Smooth muscle cell (in vitro differentiated cells): ENCODE measurements around the gene TMEM86B. TPM values are rescaled to one million over a fixed set of nuclear protein-coding genes. Genes with fewer than 3 reads are reported as not detected.
"Not testable (repeated sequence)": the region's sequence is repeated elsewhere in the genome, so short reads cannot be mapped to it uniquely, and the experiment has no call there.

Experiments used
- DNase-seq: peaks from one replicate; lab custom pipeline; 2025; ENCODE audit not compliant: unreplicated experiment; lab: John Stamatoyannopoulos, UW
- H2AFZ ChIP-seq: fragments of 200-600 bp; sonication (generic); 2 replicates; pipeline ENCODE4 v1.6.0; 2016; ENCODE audit warnings: antibody characterized with exemption, low read depth, mild to moderate bottlenecking
- H3F3A ChIP-seq: fragments of 200-600 bp; sonication (generic); 2 replicates; pipeline ENCODE4 v1.6.0; 2017; ENCODE audit warnings: antibody characterized with exemption, low read depth
- H3K27ac ChIP-seq: fragments of 200-600 bp; sonication (generic); 2 replicates; pipeline ENCODE4 v1.5.1; 2016; ENCODE audit warnings: low read depth, mild to moderate bottlenecking
- H3K27me3 ChIP-seq: fragments of 200-600 bp; sonication (generic); 2 replicates; pipeline ENCODE4 v1.6.1; 2016; ENCODE audit warnings: low read depth, mild to moderate bottlenecking
- H3K36me3 ChIP-seq: fragments of 200-600 bp; sonication (generic); 2 replicates; pipeline ENCODE4 v1.5.1; 2016; ENCODE audit warnings: low read depth
- H3K4me1 ChIP-seq: fragments of 200-600 bp; sonication (generic); 2 replicates; pipeline ENCODE4 v1.5.1; 2016; ENCODE audit warnings: low read depth
- H3K4me2 ChIP-seq: fragments of 200-600 bp; sonication (generic); 2 replicates; pipeline ENCODE4 v1.6.0; 2016; ENCODE audit warnings: mild to moderate bottlenecking
- H3K4me3 ChIP-seq: fragments of 200-600 bp; sonication (generic); 2 replicates; pipeline ENCODE4 v1.5.1; 2016; ENCODE audit warnings: mild to moderate bottlenecking
- H3K79me2 ChIP-seq: fragments of 200-600 bp; sonication (generic); 2 replicates; pipeline ENCODE4 v1.6.0; 2016; ENCODE audit warnings: low read depth, mild to moderate bottlenecking
- H3K9ac ChIP-seq: fragments of 200-600 bp; sonication (generic); 2 replicates; pipeline ENCODE4 v1.6.0; 2016; ENCODE audit warnings: low read depth
- H3K9me3 ChIP-seq: fragments of 200-600 bp; sonication (generic); replicated peaks from 2 replicates; pipeline ENCODE4 v1.5.1; 2016; ENCODE audit warnings: low read depth
- H4K20me1 ChIP-seq: fragments of 200-600 bp; sonication (generic); 2 replicates; pipeline ENCODE4 v1.6.0; 2016; ENCODE audit warnings: low read depth
- CTCF ChIP-seq: fragments of 200-600 bp; sonication (generic); IDR thresholded peaks from 2 replicates; pipeline ENCODE4 v1.5.1; 2017; ENCODE audit warnings: borderline replicate concordance, mild to moderate bottlenecking, antibody characterized with exemption; ENCODE audit not compliant: insufficient read depth, poor library complexity, severe bottlenecking
- WGBS: methylation state at CpG from one replicate; pipeline ENCODE4 v1.1.7; 2016; ENCODE audit warnings: low lambda C conversion rate; 5-methylcytosine and 5-hydroxymethylcytosine counted together
- polyA plus RNA-seq: library from polyadenylated mRNA; unstranded; fragments of >200 nt; fragmentation: Nextera tagmentation; extraction: Ambion mirVana; gene quantifications from 2 replicates; pipeline ENCODE4 v1.2.1, GENCODE V29; 2016
- total RNA-seq: library from RNA; depleted of rRNA; stranded (reverse); fragments of >200 nt; gene quantifications from 2 replicates; pipeline ENCODE4 v1.2.3, GENCODE V29; 2014

The TMEM86B gene
- total and polyA plus RNA-seq, 2 experiments from 2014 or later: 2.1 to 2.6 TPM

GRCh38 chr19:55208880-55209692, 19.5 kb downstream of the TMEM86B start, which contains the start of gene PTPRH:
TSS of gene PTPRH (minus strand) at chr19:55209501. CDS start at chr19:55209433, 68 bp downstream.
- Histone ChIP-seq H4K20me1 (no peaks in the 10 kb centered on the region), H2AFZ (no peak within 1 kb of the TSS), H3K79me2 (no peaks in the 10 kb centered on the region), H3K4me2 (no peak within 1 kb of the TSS), H3K36me3 (no peaks in the 10 kb centered on the region), H3K9me3 (no peaks in the 10 kb centered on the region), H3K4me1 (no peaks in the 10 kb centered on the region), H3K4me3 (no peak within 1 kb of the TSS), H3K27ac (no peak within 1 kb of the TSS), H3K27me3 (no peaks in the 10 kb centered on the region), H3K9ac (no peak within 1 kb of the TSS), H3F3A (no peaks in the 10 kb centered on the region)
- 82% methylated on average over 16 of the region's 18 CpGs for WGBS
- DNase-seq: no peak
- no peak for TF ChIP-seq CTCF

GRCh38 chr19:55206664-55207500, 21.7 kb downstream of the TMEM86B start:
- DNase-seq: peak; percentile 59
- Histone ChIP-seq H3K4me1 (no peaks in the 10 kb centered on the region), H3K36me3 (no peaks in the 10 kb centered on the region), H3K4me2 (peak overlapping the region; percentile 71), H3K9me3 (no peaks in the 10 kb centered on the region), H2AFZ (no peak overlapping the region), H3F3A (no peaks in the 10 kb centered on the region), H3K4me3 (peak overlapping the region; percentile 17), H4K20me1 (no peaks in the 10 kb centered on the region), H3K9ac (no peak overlapping the region), H3K79me2 (no peaks in the 10 kb centered on the region), H3K27me3 (no peaks in the 10 kb centered on the region), H3K27ac (no peak overlapping the region)
- TF ChIP-seq CTCF: no peak
- 37% methylated on average over 29 of the region's 29 CpGs for WGBS

GRCh38 chr19:55202199-55202598, 26.4 kb downstream of the TMEM86B start:
- not testable (repeated sequence) for H3K27ac ChIP-seq, H3K27me3 ChIP-seq, H3K4me1 ChIP-seq, H2AFZ ChIP-seq, H4K20me1 ChIP-seq, DNase-seq, H3K4me2 ChIP-seq, H3K79me2 ChIP-seq, H3K4me3 ChIP-seq, H3K36me3 ChIP-seq, H3K9ac ChIP-seq, H3F3A ChIP-seq, H3K9me3 ChIP-seq
- 83% methylated on average over 10 of the region's 10 CpGs for WGBS

- H3K27ac ChIP-seq: no peak overlapping the region
- no peak for DNase-seq
- H3K4me2 ChIP-seq: no peak overlapping the region
- no peaks in the 10 kb centered on the region for H3K27me3 ChIP-seq
- H3K79me2 ChIP-seq: no peaks in the 10 kb centered on the region
- no peaks in the 10 kb centered on the region for H3K4me1 ChIP-seq
- H2AFZ ChIP-seq: no peak overlapping the region
- H3K9me3 ChIP-seq: no peaks in the 10 kb centered on the region
- H4K20me1 ChIP-seq: no peaks in the 10 kb centered on the region
- no peak for TF ChIP-seq CTCF
- no peaks in the 10 kb centered on the region for H3K36me3 ChIP-seq
- H3F3A ChIP-seq: no peaks in the 10 kb centered on the region
- H3K4me3 ChIP-seq: no peak overlapping the region
- 73% methylated on average over 5 of the region's 5 CpGs for WGBS
- H3K9ac ChIP-seq: no peak overlapping the region
Observed at GRCh38 chr19:55199620-55200204, 28.9 kb downstream of the TMEM86B start.
